Neural cell (in vitro differentiated cells): ENCODE data around the gene TMED8.

Source experiments
- CTCF ChIP-seq: fragments of 450-650 bp; IDR thresholded peaks from 2 replicates; pipeline ENCODE4 v1.5.1; 2014; ENCODE audit warnings: antibody characterized with exemption, mild to moderate bottlenecking, moderate library complexity; ENCODE audit not compliant: poor library complexity, severe bottlenecking
- EP300 ChIP-seq: fragments of 450-650 bp; conservative IDR thresholded peaks from 2 replicates; pipeline ENCODE4 v1.6.1; 2014; ENCODE audit warnings: antibody characterized with exemption, mild to moderate bottlenecking, moderate library complexity; ENCODE audit not compliant: poor library complexity, severe bottlenecking
- EZH2 ChIP-seq: fragments of 200-600, 300-800 bp; shearing (Covaris generic), sonication (generic); IDR thresholded peaks from 2 replicates; pipeline ENCODE4 v1.6.1; 2014; ENCODE audit warnings: antibody characterized with exemption, low read length, borderline replicate concordance, mild to moderate bottlenecking; ENCODE audit not compliant: insufficient read depth, poor library complexity, severe bottlenecking
- POLR2AphosphoS5 ChIP-seq: IDR thresholded peaks from 2 replicates; pipeline ENCODE4 v1.6.1; 2012
- RAD21 ChIP-seq: fragments of 450-650 bp; conservative IDR thresholded peaks from 2 replicates; pipeline ENCODE4 v1.6.1; 2014; ENCODE audit warnings: antibody characterized with exemption, mild to moderate bottlenecking, moderate library complexity
- TF ChIP-seq, protein P1 (sequence below): IDR thresholded peaks from 2 replicates; pipeline ENCODE4 v1.6.1; 2012; ENCODE audit warnings: borderline replicate concordance

- no peak for TF ChIP-seq EP300
- TF ChIP-seq CTCF = no peak
- TF ChIP-seq, protein P1, sequence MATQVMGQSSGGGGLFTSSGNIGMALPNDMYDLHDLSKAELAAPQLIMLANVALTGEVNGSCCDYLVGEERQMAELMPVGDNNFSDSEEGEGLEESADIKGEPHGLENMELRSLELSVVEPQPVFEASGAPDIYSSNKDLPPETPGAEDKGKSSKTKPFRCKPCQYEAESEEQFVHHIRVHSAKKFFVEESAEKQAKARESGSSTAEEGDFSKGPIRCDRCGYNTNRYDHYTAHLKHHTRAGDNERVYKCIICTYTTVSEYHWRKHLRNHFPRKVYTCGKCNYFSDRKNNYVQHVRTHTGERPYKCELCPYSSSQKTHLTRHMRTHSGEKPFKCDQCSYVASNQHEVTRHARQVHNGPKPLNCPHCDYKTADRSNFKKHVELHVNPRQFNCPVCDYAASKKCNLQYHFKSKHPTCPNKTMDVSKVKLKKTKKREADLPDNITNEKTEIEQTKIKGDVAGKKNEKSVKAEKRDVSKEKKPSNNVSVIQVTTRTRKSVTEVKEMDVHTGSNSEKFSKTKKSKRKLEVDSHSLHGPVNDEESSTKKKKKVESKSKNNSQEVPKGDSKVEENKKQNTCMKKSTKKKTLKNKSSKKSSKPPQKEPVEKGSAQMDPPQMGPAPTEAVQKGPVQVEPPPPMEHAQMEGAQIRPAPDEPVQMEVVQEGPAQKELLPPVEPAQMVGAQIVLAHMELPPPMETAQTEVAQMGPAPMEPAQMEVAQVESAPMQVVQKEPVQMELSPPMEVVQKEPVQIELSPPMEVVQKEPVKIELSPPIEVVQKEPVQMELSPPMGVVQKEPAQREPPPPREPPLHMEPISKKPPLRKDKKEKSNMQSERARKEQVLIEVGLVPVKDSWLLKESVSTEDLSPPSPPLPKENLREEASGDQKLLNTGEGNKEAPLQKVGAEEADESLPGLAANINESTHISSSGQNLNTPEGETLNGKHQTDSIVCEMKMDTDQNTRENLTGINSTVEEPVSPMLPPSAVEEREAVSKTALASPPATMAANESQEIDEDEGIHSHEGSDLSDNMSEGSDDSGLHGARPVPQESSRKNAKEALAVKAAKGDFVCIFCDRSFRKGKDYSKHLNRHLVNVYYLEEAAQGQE = no peak
- TF ChIP-seq RAD21 = no peak
- TF ChIP-seq POLR2AphosphoS5 = no peak
- TF ChIP-seq EZH2 = no peak
These were observed 57.5 kb downstream of the TMED8 start for GRCh38 chr14:77319422-77319821.
